H1 (cell line): ENCODE measurements around the gene CNOT9. TPM values are rescaled to one million over a fixed set of nuclear protein-coding genes. Genes with fewer than 3 reads are reported as not detected.

Experiments
- CHD7 ChIP-seq: fragments of 300-600 bp; sonication (generic); IDR thresholded peaks from 2 replicates; pipeline ENCODE4 v1.7.1; 2012; ENCODE audit warnings: low read length, moderate library complexity, mild to moderate bottlenecking, inconsistent platforms; ENCODE audit not compliant: insufficient replicate concordance
- polyA plus RNA-seq, 7 experiments: library from polyadenylated mRNA; depleted of rRNA in 3 of 7; stranded (reverse) in 5 of 7; unstranded in 2 of 7; fragments of >200 nt in 5 of 7; fragments of 200-250 nt in 2 of 7; gene quantifications; 1 replicate in 5 of 7; 2 replicates in 1 of 7; 4 replicates in 1 of 7; pipeline versions ENCODE4 v1.2.1 to v1.2.3, GENCODE V29; 2011 to 2013; ENCODE audit warnings: missing spikeins in 2 of 7, mixed read lengths in 2 of 7
- total RNA-seq: library from RNA; stranded (reverse); fragmentation: NEBNext Ultra II Directional; extraction: Animal tissue kit (Norgen Biotek cat#: 25700); gene quantifications from 2 replicates; pipeline ENCODE4 v1.2.1, GENCODE V29; 2021

The CNOT9 gene
- total and polyA plus RNA-seq, 2 of the 8 experiments (the other 6 are each of a cell fraction or from before 2014, with no cell fraction given) = 79.3 to 81.2 TPM

DNA sequence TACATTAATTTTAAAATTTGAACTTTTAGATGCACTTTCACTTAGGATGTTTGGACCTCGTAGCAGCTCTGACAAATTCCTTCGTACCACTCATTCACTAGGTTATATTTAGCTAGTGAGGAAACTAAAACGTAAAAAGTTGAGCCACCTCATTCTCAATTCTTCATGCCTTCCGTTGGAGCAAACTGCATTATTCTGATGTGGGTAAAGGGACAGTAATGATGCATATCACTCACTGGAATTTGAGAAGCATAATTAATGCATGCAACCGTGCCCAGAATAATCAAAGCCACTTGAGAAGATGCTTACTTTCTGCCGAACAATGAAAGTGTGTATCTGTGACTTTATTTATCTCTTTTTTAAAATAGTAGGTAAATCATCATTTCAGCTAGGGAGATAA is 2.2 kb downstream of the CNOT9 start (continued):
- no peak for TF ChIP-seq CHD7
